SHP77 (cell line): ENCODE results near the gene VPS8.
"Not testable (repeated sequence)": the region's sequence is repeated elsewhere in the genome, so short reads cannot be mapped to it uniquely, and the experiment has no call there.

Experiments used
- DNase-seq, 2 experiments: peaks; one replicate each; lab custom pipeline; 2025; lab: John Stamatoyannopoulos, UW

Gene VPS8

GRCh38 chr3:184872200-184872599 is 60.2 kb downstream of the VPS8 start:
- no peak for DNase-seq

GRCh38 chr3:184873141-184873540 is 61.2 kb downstream of the VPS8 start:
- DNase-seq: no peak

GRCh38 chr3:184874709-184875644 is 63.0 kb downstream of the VPS8 start:
- DNase-seq: peak in 1 of 2 experiments; percentile 1

GRCh38 chr3:184880276-184881019 is 68.5 kb downstream of the VPS8 start:
- DNase-seq: no peak

- no peak for DNase-seq
Measured at GRCh38 chr3:184884359-184885017, 72.5 kb downstream of the VPS8 start.

GRCh38 chr3:184885112-184885511 is 73.1 kb downstream of the VPS8 start:
- no peak for DNase-seq

- no peak for DNase-seq
Measured at GRCh38 chr3:184887574-184887973, 75.6 kb downstream of the VPS8 start.

- DNase-seq: no peak
Measured at GRCh38 chr3:184889312-184889904, 77.4 kb downstream of the VPS8 start.

- DNase-seq: no peak
Measured at GRCh38 chr3:184894051-184894450, 82.1 kb downstream of the VPS8 start.

GRCh38 chr3:184895350-184895749 is 83.4 kb downstream of the VPS8 start:
- no peak for DNase-seq

GRCh38 chr3:184896336-184896735 is 84.4 kb downstream of the VPS8 start:
- no peak for DNase-seq

- DNase-seq: no peak
Measured at GRCh38 chr3:184899953-184900595, 88.1 kb downstream of the VPS8 start.

GRCh38 chr3:184907031-184907430 is 95.1 kb downstream of the VPS8 start:
- not testable (repeated sequence) for DNase-seq

GRCh38 chr3:184907681-184908649 is 96.0 kb downstream of the VPS8 start:
- no peak for DNase-seq

- no peak for DNase-seq
Measured at GRCh38 chr3:184908859-184909258, 96.9 kb downstream of the VPS8 start.

- DNase-seq: no peak
Measured at GRCh38 chr3:184910664-184911063, 98.7 kb downstream of the VPS8 start.

GRCh38 chr3:184911570-184911969 is 99.6 kb downstream of the VPS8 start:
- no peak for DNase-seq

- no peak for DNase-seq
Measured at GRCh38 chr3:184912163-184912562, 100.2 kb downstream of the VPS8 start.

- no peak for DNase-seq
Measured at GRCh38 chr3:184914628-184915027, 102.7 kb downstream of the VPS8 start.

GRCh38 chr3:184918750-184919149 is 106.8 kb downstream of the VPS8 start:
- DNase-seq: no peak
